ENCODE measurements around the gene HNRNPL. TPM values are rescaled to one million over a fixed set of nuclear protein-coding genes. Genes with fewer than 3 reads are reported as not detected.

Gene HNRNPL
- total RNA-seq, 1 donor, result 304 TPM

- Histone ChIP-seq H3K4me3 (ENCODE audit: low read length) (no peak overlapping the region), H3K27me3 (ENCODE audit: insufficient read depth, low read length) (no peaks in the 10 kb centered on the region), H3K4me1 (ENCODE audit: insufficient read depth, low read length) (peaks cover 72% of the 10 kb centered on the region), H3K9me3 (ENCODE audit: low read depth, low read length) (no peaks in the 10 kb centered on the region)
These were observed 7.2 kb downstream of the HNRNPL start for GRCh38 chr19:38842439-38843174.

- H3K4me1 ChIP-seq (ENCODE audit: insufficient read depth, low read length), result peaks cover 65% of the 10 kb centered on the region
- H3K4me3 ChIP-seq (ENCODE audit: low read length), result no peak overlapping the region
- H3K27me3 ChIP-seq (ENCODE audit: insufficient read depth, low read length), result no peaks in the 10 kb centered on the region
- H3K9me3 ChIP-seq (ENCODE audit: low read depth, low read length), result no peaks in the 10 kb centered on the region
These were observed 7.9 kb downstream of the HNRNPL start for GRCh38 chr19:38841787-38842438.

DNA sequence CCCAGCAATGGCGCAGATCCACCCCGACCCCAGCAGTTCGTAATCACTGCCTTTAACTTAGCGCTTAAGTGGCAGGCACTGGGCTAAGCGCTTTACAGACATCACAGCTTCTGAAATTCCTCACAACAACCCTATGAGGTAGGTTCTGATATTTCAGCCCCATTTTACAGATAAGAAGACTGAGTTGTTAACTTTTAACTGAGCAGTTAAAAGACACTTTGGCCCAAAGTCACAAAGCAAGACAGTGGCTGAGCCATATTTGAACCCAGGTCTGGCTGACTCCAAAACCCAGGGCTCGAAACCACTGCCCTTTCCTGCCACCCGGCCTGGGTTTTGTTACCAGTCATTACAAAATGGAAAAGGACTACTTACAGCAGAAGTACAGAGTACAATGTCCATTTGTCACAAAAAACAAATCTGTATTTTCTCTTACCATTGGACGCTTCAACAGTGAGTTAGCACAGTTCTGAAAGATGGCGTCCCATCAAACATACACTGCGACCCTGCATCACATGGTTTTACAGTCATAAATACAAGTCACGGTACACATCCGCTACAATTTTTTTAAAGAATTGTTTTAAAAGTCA lies 8.5 kb downstream of the HNRNPL start:
- Histone ChIP-seq H3K9me3 (ENCODE audit: low read depth, low read length) (no peaks in the 10 kb centered on the region), H3K4me1 (ENCODE audit: insufficient read depth, low read length) (peaks cover 59% of the 10 kb centered on the region), H3K4me3 (ENCODE audit: low read length) (no peak overlapping the region), H3K27me3 (ENCODE audit: insufficient read depth, low read length) (no peaks in the 10 kb centered on the region)

GRCh38 chr19:38840583-38840968 lies 9.2 kb downstream of the HNRNPL start:
- peaks cover 52% of the 10 kb centered on the region for H3K4me1 ChIP-seq (ENCODE audit: insufficient read depth, low read length)
- H3K4me3 ChIP-seq (ENCODE audit: low read length), result no peak overlapping the region
- H3K27me3 ChIP-seq (ENCODE audit: insufficient read depth, low read length), result no peaks in the 10 kb centered on the region
- no peaks in the 10 kb centered on the region for H3K9me3 ChIP-seq (ENCODE audit: low read depth, low read length)

GRCh38 chr19:38839816-38840582 lies 9.8 kb downstream of the HNRNPL start:
- Histone ChIP-seq H3K9me3 (ENCODE audit: low read depth, low read length) (no peaks in the 10 kb centered on the region), H3K27me3 (ENCODE audit: insufficient read depth, low read length) (no peaks in the 10 kb centered on the region), H3K4me3 (ENCODE audit: low read length) (no peak overlapping the region), H3K4me1 (ENCODE audit: insufficient read depth, low read length) (peaks cover 47% of the 10 kb centered on the region)

- H3K27me3 ChIP-seq (ENCODE audit: insufficient read depth, low read length), result no peaks in the 10 kb centered on the region
- peaks cover 40% of the 10 kb centered on the region for H3K4me1 ChIP-seq (ENCODE audit: insufficient read depth, low read length)
- no peaks in the 10 kb centered on the region for H3K9me3 ChIP-seq (ENCODE audit: low read depth, low read length)
- no peak overlapping the region for H3K4me3 ChIP-seq (ENCODE audit: low read length)
These were observed 10.6 kb downstream of the HNRNPL start for GRCh38 chr19:38838986-38839761.

GRCh38 chr19:38838208-38838985 lies 11.4 kb downstream of the HNRNPL start:
- Histone ChIP-seq H3K9me3 (ENCODE audit: low read depth, low read length) (no peaks in the 10 kb centered on the region), H3K4me3 (ENCODE audit: low read length) (no peak overlapping the region), H3K27me3 (ENCODE audit: insufficient read depth, low read length) (no peaks in the 10 kb centered on the region), H3K4me1 (ENCODE audit: insufficient read depth, low read length) (peaks cover 32% of the 10 kb centered on the region)

DNA sequence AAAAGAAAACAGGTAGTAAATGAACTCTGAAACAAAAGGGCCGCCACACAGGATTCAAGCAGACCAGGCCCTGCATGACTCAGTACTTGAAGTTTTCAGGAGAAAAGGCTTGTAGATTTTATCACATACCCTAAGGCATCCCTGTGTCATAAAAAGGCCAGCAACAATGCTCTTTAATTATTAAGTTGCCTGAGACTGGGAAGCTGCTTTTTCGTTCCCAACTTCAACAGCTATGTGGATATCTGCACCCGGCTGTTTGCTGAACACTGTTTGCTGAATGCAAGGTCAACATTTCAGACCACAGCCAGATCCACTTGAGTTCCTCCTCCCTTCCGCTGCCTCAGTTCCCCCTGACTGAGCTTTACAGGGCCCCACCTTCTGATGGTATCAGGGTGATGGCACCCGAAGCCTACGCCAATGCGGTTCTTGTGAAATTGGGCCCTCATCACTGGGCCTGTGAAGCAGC lies 12.1 kb downstream of the HNRNPL start:
- Histone ChIP-seq H3K27me3 (ENCODE audit: insufficient read depth, low read length) (no peaks in the 10 kb centered on the region), H3K4me3 (ENCODE audit: low read length) (no peak overlapping the region), H3K9me3 (ENCODE audit: low read depth, low read length) (no peaks in the 10 kb centered on the region)

DNA sequence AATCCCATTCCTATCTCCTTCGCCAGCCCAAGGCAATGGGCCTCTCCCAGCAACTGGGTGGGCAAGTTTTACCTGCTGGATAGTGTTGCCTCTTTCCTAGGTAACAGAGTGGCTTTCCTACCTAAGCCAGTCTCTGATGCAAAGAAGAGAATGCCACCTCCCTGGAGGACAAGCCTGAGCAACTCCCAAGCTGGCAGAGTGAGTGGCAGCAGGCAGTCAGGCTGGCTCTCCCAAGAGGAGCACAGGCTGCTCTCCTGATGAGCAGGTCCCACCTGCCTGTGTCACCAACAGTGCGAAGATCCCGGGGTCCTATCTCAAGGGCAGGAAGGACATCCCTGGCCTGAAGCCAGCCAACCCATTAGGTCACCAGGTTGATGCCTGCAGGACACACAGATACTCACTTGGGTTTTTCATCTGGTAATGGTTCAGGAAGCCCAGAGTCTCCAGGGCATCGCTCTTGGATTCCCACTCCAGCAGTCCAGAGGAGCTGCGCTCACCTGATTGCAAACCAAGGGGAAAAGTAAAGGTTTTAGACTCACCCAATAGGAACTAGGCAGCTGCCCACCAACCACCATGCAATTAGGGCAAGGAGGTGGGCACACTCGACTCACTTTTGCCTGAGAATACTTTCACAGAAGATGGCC lies 12.7 kb downstream of the HNRNPL start:
- Histone ChIP-seq H3K9me3 (ENCODE audit: low read depth, low read length) (no peaks in the 10 kb centered on the region), H3K4me1 (ENCODE audit: insufficient read depth, low read length) (peaks cover 23% of the 10 kb centered on the region), H3K4me3 (ENCODE audit: low read length) (no peak overlapping the region), H3K27me3 (ENCODE audit: insufficient read depth, low read length) (no peaks in the 10 kb centered on the region)

More for the DNA sequence above, 12.1 kb downstream of the HNRNPL start:
- peaks cover 25% of the 10 kb centered on the region for H3K4me1 ChIP-seq (ENCODE audit: insufficient read depth, low read length)

- Histone ChIP-seq H3K9me3 (ENCODE audit: low read depth, low read length) (no peaks in the 10 kb centered on the region), H3K27me3 (ENCODE audit: insufficient read depth, low read length) (no peaks in the 10 kb centered on the region), H3K4me1 (ENCODE audit: insufficient read depth, low read length) (peaks cover 17% of the 10 kb centered on the region), H3K4me3 (ENCODE audit: low read length) (no peak overlapping the region)
These were observed 13.4 kb downstream of the HNRNPL start for GRCh38 chr19:38836159-38836982.

DNA sequence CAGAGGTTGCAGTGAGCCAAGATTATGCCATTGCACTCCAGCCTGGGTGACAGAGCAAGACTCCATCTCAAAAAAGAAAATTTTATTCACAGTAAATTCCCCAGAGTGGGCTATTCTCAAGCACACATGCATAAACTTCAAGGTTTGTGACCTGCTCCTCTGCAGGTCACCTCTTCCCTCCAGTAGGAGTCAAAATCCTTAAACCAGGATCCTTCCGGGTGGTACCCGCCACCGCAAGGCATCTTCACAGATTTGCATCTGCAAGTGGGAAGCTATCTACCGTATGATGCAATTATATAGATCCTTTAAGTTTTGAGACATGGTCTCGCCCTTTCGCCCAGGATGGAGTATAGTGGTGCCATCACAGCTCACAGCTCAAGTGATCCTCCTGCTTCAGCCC lies 15.2 kb downstream of the HNRNPL start:
- Histone ChIP-seq H3K4me3 (ENCODE audit: low read length) (no peak overlapping the region), H3K4me1 (ENCODE audit: insufficient read depth, low read length) (peaks cover 22% of the 10 kb centered on the region), H3K9me3 (ENCODE audit: low read depth, low read length) (no peaks in the 10 kb centered on the region), H3K27me3 (ENCODE audit: insufficient read depth, low read length) (no peaks in the 10 kb centered on the region)

DNA sequence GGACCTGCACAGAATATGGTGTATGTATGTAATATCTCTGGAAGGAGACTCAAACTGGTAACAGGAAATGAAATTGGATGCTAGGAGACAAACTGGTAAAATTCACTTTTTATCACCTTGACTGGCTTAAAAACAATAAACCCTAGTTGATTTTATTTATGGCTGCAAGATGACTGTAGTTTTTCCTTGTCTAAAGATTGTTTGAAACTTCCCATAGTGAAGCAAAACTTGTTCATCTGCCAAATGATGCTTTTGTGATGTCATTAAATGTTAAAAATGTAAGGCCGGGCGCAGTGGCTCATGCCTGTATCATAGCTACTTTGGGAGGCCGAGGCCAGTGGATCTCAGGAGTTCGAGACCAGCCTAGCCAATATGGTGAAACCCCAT lies 15.7 kb downstream of the HNRNPL start:
- Histone ChIP-seq H3K27me3 (ENCODE audit: insufficient read depth, low read length) (no peaks in the 10 kb centered on the region), H3K4me1 (ENCODE audit: insufficient read depth, low read length) (peaks cover 27% of the 10 kb centered on the region), H3K4me3 (ENCODE audit: low read length) (no peak overlapping the region), H3K9me3 (ENCODE audit: low read depth, low read length) (no peaks in the 10 kb centered on the region)

GRCh38 chr19:38833092-38833425 lies 16.7 kb downstream of the HNRNPL start:
- Histone ChIP-seq H3K4me3 (ENCODE audit: low read length) (no peak overlapping the region), H3K27me3 (ENCODE audit: insufficient read depth, low read length) (no peaks in the 10 kb centered on the region), H3K4me1 (ENCODE audit: insufficient read depth, low read length) (peaks cover 30% of the 10 kb centered on the region), H3K9me3 (ENCODE audit: low read depth, low read length) (no peaks in the 10 kb centered on the region)

Measured in mononuclear cell (primary cell).